Measurements from ENCODE around the gene PRCD.
"Not testable (repeated sequence)": the region's sequence is repeated elsewhere in the genome, so short reads cannot be mapped to it uniquely, and the experiment has no call there.

PRCD gene

DNA sequence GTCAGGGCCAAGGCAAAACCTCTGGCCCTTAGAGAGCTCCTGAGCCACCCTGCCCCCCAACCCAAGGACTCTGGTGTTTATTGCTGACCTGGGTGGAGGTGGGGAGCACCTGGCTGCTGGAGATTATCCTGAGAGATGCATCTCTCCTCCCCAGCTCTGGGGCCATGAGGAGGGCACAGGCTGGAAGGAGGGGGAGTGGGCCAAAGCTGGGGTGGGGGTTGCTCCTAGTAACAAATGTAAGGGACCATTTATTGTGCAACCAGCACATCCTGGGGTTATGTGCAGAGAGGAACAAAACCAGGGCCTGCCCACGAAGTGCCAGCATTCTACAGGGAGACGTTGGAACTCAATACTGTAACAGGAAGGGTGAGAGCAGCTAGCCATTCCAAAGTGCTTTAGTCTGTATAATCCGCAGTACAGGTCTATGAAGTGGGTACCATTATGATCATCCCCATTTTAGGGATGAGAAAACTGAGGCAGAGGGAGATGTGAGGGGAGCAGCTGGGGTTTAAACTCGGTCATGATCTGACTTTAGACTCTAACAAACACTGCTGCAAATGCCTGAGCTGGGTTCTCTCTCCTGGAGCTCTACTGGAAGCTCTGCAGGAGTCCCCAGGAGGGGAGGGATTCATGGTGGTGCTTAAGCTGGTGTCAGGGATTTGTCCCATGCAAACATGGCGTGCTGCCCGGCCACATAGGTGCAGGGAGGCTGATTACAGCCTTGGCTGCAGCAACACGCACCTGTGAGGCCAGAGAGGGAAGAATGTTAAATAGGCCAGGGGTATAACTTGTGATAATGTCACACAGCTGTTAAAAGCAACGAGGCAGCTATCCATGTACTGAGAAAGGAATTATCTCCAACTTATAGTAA is 37.3 kb upstream of the PRCD start:
- no peak overlapping the region for H3K4me3 ChIP-seq (ENCODE audit: low read depth, low read length)

DNA sequence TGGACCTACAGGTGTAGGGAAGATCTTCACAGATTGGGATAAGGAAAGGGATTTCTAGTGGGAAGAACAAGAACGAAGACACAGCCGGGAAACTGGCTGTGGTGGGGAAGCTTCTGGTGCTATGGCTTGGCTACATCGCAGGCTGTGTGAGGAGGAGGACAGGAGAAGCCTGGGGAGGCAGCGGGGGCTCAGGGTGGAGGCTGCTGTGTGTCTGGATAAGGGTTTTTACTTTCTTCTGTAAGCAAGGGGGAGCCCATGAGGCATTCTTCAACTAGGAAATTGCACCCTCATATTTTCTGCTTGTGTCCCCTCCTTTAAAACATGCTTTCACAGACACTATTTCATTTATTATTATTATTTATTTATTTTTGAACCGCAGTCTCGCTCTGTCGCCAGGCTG is 35.7 kb upstream of the PRCD start:
- H3K4me3 ChIP-seq (ENCODE audit: low read depth, low read length): no peak overlapping the region

DNA sequence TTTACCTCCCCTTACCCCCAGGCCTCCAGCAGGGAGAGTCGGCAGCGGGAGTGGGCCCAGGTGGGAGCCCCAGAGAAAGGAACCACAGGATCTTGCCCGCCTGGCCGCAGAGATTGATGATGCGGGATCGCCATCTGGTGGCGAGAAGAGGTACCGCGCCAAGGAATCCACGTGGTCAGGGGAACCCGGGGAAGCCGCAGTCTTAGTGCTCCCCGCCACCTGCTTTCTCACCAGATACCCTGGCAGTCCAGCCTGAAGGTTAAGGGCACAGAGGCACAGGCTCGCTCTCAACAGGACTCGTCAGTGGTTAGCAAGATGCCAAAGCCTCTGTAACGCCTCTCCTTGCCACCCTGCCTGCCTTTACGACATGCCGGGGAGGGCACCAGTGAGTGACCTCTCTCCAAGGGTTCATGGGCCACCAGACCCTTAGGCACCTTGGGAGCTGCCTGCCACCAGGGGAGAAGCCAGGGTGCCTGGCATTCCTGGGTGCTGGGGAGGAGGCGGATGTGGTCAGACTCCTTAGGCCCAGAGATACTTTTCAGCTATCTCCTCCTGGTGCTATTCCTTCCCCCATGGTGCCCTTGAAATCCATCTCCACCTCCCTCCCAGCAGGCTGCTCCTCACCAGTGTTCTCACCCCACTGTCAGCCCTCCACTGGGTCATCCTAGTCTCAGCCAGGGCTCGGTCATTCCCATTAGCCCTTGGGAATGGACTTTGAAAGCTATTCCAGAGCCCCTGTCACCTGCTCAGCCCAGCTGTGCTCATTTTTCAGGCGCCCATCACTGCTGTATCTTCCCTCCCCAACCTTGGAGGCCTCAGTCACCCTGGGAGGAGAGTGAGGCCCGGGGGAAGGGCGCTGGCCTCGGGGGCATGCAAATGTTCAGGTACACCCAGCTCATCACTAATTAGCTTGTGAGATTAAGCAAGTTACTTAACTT is 33.2 kb upstream of the PRCD start:
- no peak overlapping the region for H3K4me3 ChIP-seq (ENCODE audit: low read depth, low read length)

- not testable (repeated sequence) for H3K4me3 ChIP-seq (ENCODE audit: low read depth, low read length)
Observed at GRCh38 chr17:76508472-76509063, 31.3 kb upstream of the PRCD start.

GRCh38 chr17:76510831-76511244 is 29.0 kb upstream of the PRCD start:
- H3K4me3 ChIP-seq (ENCODE audit: low read depth, low read length): no peak overlapping the region

DNA sequence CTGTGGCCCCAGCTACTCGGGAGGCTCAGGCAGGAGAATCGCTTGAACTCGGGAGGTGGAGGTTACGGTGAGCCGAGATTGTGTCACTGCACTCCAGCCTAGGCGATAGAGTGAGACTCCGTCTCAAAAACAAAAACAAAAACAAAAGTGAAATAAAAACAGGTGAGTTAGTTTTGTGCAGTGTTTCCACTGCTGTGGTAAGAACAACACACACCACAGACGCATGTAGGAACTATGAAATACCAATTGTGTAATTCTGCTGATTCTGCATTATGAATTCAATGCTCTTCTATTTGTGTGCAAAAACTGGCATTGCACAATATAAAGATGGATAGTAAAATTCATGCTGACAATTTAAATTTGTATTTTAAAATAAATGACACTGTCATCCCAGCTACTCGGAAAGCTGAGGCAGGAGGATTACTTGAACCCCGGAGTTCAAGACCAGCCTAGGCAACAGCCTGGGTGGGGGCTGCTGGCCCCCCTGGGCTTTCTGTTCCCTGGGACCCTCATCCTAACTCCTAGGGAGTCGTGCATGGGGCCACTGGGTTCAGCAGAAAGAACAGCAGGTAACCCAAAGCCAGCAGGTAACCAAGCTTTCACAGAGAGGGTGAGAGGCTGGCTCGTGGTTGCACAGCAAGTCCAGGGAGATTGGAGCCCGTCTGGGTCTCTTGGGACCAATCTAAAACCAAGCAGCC is 28.0 kb upstream of the PRCD start:
- no peak overlapping the region for H3K4me3 ChIP-seq (ENCODE audit: low read depth, low read length)

DNA sequence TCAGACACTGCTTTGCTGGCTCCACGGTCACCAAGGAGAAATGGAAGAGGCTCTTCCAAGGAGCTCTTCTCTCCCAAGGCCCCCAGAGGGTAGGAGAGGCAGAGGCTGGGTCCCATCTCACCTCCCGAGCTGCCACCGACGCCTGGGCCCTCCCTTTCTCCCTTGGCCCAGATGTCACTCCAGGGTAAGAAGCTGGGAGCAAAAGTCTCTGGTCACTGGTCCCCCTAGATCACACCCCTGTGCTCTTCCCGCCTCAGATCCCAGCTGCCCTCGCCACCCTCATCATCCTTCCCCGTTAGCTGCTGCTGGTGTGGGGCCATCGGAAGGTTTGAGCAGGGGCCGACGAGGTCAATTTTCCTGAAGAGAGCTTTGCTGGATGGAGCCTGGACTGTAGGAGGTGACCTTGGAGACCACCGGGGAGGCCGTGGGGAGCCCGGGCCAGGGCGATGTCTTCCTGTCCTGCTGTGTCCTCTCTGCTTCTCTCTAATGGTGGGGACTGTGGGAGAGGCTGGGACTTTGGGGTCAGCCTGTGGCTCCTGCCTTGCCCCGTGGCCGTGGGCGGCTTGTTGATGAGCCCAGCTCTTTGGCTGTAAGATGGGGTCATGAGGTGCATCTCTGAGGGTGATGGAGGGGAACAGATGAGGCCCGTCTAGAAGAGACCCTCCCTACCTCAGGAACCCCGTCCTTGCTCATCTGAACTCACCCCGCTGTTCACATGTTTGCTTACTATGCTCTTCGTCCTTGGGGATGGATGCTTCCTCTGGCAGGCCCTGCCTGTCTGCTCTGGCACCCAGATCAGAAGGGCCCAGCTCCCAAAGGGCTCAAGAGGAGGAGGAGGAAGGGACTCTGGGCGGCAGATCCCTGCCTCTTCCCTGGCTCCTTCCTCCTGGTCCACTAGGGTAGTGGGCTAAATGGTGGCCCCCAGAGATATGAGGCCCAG is 27.2 kb upstream of the PRCD start:
- no peak overlapping the region for H3K4me3 ChIP-seq (ENCODE audit: low read depth, low read length)

DNA sequence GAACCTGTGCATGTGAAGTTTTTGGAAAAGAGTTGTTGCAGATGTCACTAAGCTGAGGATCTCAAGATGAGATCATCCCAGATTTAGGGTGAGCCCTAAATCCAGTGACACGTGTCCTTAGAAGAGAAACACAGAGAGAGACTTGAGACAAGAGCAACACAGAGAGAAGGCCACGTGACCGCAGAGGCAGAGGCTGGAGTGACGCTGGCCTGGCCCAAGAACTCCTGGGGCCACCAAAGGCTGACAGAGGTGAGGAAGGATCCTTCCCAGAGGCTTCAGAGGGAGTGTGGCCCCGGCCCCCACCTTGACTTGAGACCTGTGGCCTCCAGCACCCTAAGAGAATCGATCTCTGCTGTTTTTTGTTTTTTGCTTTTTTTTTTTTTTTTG is 26.5 kb upstream of the PRCD start:
- H3K4me3 ChIP-seq (ENCODE audit: low read depth, low read length): no peak overlapping the region

DNA sequence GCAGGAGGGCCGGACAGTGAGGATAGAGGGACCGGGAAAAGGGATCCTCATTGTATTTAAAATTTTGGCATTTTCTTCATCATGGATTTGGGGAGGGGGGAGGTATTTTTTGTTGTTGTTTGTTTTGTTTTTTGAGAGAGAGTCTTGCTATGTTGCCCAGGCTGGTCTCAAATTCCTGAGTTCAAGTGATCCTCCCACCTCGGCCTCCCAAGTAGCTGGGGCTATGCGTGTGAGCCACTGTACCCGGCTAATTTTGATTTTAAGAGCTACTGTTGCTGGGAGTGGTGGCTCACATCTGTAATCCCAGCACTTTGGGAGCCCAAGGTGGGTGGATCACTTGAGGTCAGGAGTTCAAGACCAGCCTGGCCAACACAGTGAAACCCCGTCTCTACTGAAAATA is 25.5 kb upstream of the PRCD start:
- H3K4me3 ChIP-seq (ENCODE audit: low read depth, low read length): not testable (repeated sequence)

DNA sequence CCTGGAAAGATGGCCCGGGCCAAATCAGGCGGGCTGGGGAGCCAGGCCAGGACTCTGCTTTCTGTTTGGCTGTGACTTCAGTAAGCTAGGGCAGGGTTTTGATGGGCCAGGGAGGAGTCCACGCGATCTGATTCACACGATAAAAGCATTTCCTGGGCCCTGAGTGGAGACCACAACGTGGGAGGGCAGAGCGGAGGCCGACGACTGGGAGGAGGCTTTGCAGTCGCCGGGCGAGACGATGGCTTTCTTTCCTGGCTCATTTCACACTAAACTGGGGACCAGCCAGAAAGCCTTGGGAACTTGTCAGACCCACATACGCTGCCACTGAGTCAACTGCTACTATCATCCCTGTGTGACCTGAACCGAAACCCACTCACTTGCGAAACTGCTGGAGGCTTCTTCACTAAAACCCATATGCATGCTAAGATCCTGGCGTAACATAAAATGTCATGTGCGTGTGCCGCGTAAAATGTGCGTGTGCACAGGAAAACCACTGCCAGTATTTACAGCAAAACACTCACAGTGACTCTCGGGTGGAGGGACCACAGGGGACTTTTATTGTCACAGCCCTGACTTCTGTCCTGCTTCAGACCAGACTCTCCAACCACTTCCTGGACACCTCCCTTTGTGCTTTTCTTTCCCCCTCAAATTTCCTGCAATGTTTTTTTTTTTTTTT is 24.4 kb upstream of the PRCD start:
- H3K4me3 ChIP-seq (ENCODE audit: low read depth, low read length): no peak overlapping the region

GRCh38 chr17:76517638-76518038 is 22.2 kb upstream of the PRCD start:
- no peak overlapping the region for H3K4me3 ChIP-seq (ENCODE audit: low read depth, low read length)

GRCh38 chr17:76519048-76519966 is 20.5 kb upstream of the PRCD start:
- H3K4me3 ChIP-seq (ENCODE audit: low read depth, low read length): no peak overlapping the region

- H3K4me3 ChIP-seq (ENCODE audit: low read depth, low read length): no peak overlapping the region
Observed at GRCh38 chr17:76521262-76521661, 18.6 kb upstream of the PRCD start.

DNA sequence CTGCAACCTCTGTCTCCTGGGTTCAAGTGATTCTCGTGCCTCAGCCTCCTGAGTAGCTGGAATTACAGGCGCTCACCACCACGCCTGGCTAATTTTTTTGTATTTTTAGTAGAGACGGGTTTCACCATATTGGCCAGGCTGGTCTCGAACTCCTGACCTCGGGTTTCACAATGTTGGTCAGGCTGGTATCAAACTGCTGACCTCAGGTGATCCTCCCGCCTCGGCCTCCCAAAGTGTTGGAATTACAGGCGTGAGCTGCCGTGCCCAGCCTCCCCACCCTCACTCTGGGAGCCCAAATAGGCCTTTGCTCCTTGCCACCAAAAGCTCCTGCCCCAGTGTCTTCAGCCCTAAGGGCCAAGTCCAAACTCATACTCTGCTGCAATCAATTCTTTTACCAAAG is 18.2 kb upstream of the PRCD start:
- not testable (repeated sequence) for H3K4me3 ChIP-seq (ENCODE audit: low read depth, low read length)

DNA sequence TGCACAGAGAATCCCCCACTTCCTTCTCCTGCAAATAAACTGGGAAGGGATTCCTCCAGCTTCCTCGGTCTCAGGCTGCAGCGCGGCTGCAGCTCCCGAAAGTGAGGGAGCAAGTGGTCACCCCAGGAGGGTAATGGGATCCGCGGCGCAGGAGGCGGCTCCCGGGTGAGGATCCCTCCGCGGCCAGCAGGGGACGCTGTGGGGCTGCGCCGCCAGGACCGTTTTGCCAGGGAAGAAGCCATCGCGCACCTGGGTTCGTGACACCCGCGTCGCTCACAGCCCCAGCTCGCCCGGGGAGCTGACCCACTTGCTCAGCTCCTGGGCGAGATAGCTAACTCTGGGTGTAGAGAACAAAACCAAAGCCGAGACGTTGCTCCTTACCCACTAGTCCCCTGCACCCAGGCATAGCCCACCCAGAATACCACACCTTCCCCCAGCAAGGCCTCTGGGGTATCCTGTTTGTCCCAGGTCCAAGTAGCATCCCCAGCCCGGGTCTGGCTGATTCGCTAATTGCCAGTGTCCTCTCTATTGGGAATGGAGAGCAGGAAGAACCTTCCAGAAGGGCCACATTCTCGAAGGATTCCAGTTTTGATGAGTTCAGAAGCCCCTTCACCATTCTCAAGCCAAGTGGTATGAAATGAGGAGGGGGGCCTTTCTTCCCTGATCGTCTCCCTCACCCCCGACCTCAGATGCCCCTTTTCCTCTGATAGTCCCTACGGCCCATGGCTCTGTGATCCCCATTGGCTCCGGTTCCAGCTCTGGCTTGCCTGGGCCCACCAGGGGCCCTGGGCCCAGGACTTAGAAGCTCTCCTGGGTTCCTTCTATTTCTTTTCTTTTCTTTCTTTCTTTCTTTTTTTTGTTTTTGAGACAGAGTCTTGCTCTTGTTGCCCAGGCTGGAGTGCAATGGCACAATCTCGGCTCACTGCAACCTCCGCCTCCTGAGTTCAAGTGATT is 16.5 kb upstream of the PRCD start:
- no peak overlapping the region for H3K4me3 ChIP-seq (ENCODE audit: low read depth, low read length)

DNA sequence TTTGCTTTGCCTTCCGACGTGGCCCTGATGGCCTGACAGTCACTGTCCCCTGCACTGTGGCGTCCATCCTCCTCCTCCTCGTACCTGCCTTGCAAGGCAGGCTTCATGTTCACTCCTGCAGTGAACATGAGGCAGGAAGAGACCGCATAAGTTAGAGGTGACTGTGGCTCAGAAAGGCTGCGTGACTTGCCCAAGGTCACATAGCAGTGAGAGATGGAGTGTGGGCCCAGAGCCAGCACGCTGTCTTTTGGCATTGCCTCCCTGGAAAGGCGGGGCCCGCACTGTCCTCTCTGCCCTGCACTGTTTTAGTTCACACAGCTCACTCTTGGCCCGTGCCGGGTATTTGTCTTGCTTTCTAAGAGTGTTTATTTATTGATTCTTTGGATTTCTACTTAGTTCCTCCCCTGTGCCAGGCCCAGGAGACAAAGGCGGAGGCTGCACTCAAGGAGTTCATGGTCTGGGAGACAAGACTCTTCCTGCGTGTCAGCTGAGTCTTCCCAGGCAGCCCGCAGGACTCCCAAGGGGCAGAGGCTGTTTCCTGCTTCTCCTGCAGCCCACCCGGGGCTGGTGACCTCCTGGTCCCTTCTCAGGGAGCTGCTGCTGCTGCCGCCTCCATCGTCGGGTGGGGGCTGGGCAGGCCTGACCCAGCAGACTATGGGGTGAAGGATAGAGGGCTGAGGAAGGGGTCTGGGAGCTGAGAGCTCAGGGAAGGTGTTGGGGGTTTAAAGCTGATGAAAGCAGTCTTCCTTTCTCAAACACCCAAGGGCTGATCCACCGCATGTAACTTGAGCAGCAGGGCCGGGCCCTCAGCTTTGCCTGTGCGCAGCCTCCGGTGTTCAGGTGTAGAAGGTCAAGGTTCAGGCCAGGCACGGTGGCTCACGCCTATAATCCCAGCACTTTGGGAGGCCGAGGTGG is 15.0 kb upstream of the PRCD start:
- no peak overlapping the region for H3K4me3 ChIP-seq (ENCODE audit: low read depth, low read length)

All from iPS-11a (cell line).